Measurements from ENCODE around the gene XK. TPM values are rescaled to one million over a fixed set of nuclear protein-coding genes. Genes with fewer than 3 reads are reported as not detected.

XK gene
- total and polyA plus RNA-seq, 2 of the 4 experiments (the other 2 are of a cell fraction), result under 0.01 to 0.02 TPM

DNA sequence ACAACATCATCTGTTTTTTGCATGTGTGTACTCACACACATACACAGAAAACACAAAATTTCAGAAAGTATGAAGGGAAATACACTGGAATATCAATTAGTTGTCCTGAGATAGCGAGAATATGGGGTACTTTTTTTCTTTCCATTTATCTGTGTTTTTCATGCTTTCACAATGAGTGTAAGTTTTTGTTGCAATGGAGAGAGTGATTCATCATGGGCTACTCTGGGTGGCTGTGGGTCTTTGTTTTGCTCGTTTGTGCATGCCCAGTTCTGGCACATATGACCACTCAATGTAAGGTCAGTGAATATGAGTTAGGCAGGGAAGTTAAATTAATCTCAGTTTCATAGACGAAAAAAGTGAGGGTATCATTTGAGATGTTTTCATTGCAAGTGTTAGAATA, 26.9 kb downstream of the XK start:
- Histone ChIP-seq H2AK9ac (replicated peaks; ENCODE audit: low read depth, low read length, poor library complexity) (no peak overlapping the region), H2BK120ac (ENCODE audit: low read depth, low read length) (no peak overlapping the region), H3K56ac (ENCODE audit: extremely low read depth, insufficient read depth, low read length) (no peak overlapping the region), H3K4me2 (ENCODE audit: low read depth, low read length) (no peak overlapping the region), H3K9me1 (ENCODE audit: insufficient read depth, low read length) (no peaks in the 10 kb centered on the region), H4K91ac (ENCODE audit: insufficient read depth, low read depth, low read length) (no peak overlapping the region), H3K79me1 (ENCODE audit: low read depth in 1 of 2, low read length in 2 of 2) (no peaks in the 10 kb centered on the region), H3K14ac (replicated peaks; ENCODE audit: low read depth, low read length) (no peak overlapping the region), H2AFZ (replicated peaks; ENCODE audit: low read length, poor library complexity) (no peak overlapping the region), H3K18ac (ENCODE audit: low read depth, low read length) (no peak overlapping the region), H2AK5ac (ENCODE audit: low read depth, low read length) (no peak overlapping the region), H4K20me1 (ENCODE audit: insufficient read depth, low read length) (no peaks in the 10 kb centered on the region), H2BK20ac (ENCODE audit: low read depth, low read length) (no peak overlapping the region), H4K5ac (ENCODE audit: low read depth, low read length) (no peak overlapping the region), H3K36me3 (ENCODE audit: control insufficient read depth, insufficient read depth, low read length) (no peaks in the 10 kb centered on the region), H3K27me3 (ENCODE audit: control insufficient read depth, insufficient read depth, low read length) (peaks cover 1% of the 10 kb centered on the region; the same call in 1 of the 2 replicates), H2BK5ac (ENCODE audit: low read depth, low read length, poor library complexity, severe bottlenecking) (no peak overlapping the region), H3K4ac (ENCODE audit: low read depth, low read length) (no peak overlapping the region), H3K27ac (ENCODE audit: insufficient read depth, low read length) (no peak overlapping the region), H3K9ac (ENCODE audit: low read depth, low read length) (no peak overlapping the region), H3K9me3 (ENCODE audit: control insufficient read depth, insufficient read depth, low read length) (no peaks in the 10 kb centered on the region), H3K23ac (ENCODE audit: low read depth, low read length) (no peak overlapping the region), H3K4me3 (ENCODE audit: insufficient read depth, low read depth, low read length) (no peak overlapping the region), H4K8ac (ENCODE audit: low read depth in 2 of 2, low read length in 2 of 2) (no peak overlapping the region), H2BK15ac (ENCODE audit: low read depth, low read length) (no peak overlapping the region), H3K4me1 (ENCODE audit: control insufficient read depth, insufficient read depth, low read length) (no peaks in the 10 kb centered on the region)
- DNase-seq (no peak), ATAC-seq (ENCODE audit: low read depth) (no peak)
- POLR2A ChIA-PET (ENCODE audit: unreplicated experiment), result no interaction called here
- intact Hi-C loops (cut with micrococcal nuclease) (no loop called here), in situ Hi-C loops (cut with MboI; ENCODE audit: low sequenced_read_pairs) (no loop called here), dilution Hi-C loops (cut with HindIII; ENCODE audit: low sequenced_read_pairs, unreplicated experiment) (no loop called here)
- no TSS peak for BruUV-seq (replicated peaks)
- TF ChIP-seq CHD1 (IDR thresholded peaks at IDR 0.05; ENCODE audit: low read depth, low read length), result no peak
- no peak for TF ChIP-seq BHLHE40 (IDR thresholded peaks at IDR 0.05; ENCODE audit: low read depth, low read length)
- no peak for TF ChIP-seq POLR2A (IDR thresholded peaks at IDR 0.05; ENCODE audit: low read depth, low read length)
- TF ChIP-seq NFE2L2 (IDR thresholded peaks at IDR 0.05; ENCODE audit: low read depth, low read length), result no peak
- TF ChIP-seq MXI1 (IDR thresholded peaks at IDR 0.05; ENCODE audit: borderline replicate concordance, low read depth, low read length), result no peak
- TF ChIP-seq RFX5 (IDR thresholded peaks at IDR 0.05; ENCODE audit: low read depth, low read length), result no peak
- TF ChIP-seq CEBPB (IDR thresholded peaks at IDR 0.05; ENCODE audit: low read depth, low read length), result no peak
- TF ChIP-seq SMC3 (IDR thresholded peaks at IDR 0.05; ENCODE audit: low read depth, low read length), result no peak
- TF ChIP-seq FOS (IDR thresholded peaks at IDR 0.05; ENCODE audit: low read depth, low read length), result no peak
- TF ChIP-seq RCOR1 (IDR thresholded peaks at IDR 0.05; ENCODE audit: insufficient replicate concordance, low read length), result no peak
- TF ChIP-seq, protein P1, sequence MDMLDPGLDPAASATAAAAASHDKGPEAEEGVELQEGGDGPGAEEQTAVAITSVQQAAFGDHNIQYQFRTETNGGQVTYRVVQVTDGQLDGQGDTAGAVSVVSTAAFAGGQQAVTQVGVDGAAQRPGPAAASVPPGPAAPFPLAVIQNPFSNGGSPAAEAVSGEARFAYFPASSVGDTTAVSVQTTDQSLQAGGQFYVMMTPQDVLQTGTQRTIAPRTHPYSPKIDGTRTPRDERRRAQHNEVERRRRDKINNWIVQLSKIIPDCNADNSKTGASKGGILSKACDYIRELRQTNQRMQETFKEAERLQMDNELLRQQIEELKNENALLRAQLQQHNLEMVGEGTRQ (IDR thresholded peaks at IDR 0.05; ENCODE audit: low read depth, low read length), result no peak
- no peak for TF ChIP-seq RAD21 (IDR thresholded peaks at IDR 0.05; ENCODE audit: low read length)
- TF ChIP-seq MAZ (IDR thresholded peaks at IDR 0.05; ENCODE audit: borderline replicate concordance, low read depth, low read length), result no peak
- CTCF ChIA-PET, result no interaction called here
- no CpG with 5 or more reads among the region's 3 CpGs for WGBS, 2 experiments (ENCODE audit: extremely low coverage in 2 of 2, insufficient read length in 1 of 2)
